NCI-H2171 (cell line): ENCODE results near the gene TMEM120A.
"Not testable (repeated sequence)": the region's sequence is repeated elsewhere in the genome, so short reads cannot be mapped to it uniquely, and the experiment has no call there.

Experiments used
- DNase-seq: peaks from one replicate; lab custom pipeline; 2025; lab: John Stamatoyannopoulos, UW

The TMEM120A gene

DNA sequence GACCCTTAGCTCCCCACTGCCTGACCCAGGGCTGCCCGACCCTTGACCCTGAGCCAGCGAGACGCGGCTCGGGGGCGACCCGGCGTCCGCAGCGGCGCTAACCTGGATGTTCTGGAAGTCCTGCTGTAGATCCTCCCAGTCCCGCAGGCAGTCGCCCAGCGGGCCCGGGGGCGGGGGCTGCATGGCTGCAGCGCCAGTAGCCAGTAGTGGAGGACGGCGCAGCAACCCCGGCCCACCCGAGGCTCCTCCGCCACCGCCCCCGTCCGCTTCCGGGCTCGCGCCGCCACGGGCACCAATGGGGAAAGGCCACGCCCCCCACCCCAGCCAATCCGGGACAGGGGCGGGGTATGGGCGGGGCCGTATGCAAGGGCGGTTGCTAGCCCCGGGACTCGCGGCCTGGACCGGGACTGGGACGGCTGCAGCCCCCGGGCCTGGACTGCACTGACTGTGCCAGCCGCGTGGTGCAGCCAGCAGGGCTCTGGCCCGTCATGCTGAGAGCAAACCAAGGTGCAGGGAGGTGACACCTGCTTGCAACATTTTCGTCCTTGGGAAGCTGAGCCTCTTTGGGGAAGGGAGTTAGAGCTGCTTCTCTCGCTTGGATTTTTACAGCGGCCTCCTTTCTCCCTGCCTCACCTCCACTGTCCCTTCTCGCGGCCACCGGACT, at the start of gene TMEM120A:
TMEM120A (minus strand) TSS at position 208 of the 664 bp plus-strand sequence; CDS start at position 183, 25 bp downstream.
- DNase-seq: peak; percentile 89

DNA sequence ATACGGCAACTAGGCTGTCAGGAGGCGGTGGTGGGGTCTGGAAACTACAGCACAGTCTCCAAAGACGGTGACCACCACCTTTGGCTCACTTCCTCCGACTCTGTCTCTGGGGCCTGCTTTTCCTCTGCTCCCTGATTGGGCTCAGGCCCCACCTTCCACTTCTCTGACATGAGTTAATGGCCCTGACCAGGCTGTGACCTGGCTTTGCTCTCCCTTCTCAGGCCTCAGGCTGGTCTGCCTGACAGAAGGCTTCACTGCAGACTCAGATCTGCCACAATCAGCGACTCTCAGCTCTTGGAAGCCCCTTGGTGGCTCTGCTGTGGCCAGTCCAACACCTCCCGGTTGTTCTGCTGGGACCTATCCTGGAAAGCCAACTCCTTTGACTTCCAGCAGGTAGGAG, 45.7 kb upstream of the TMEM120A start:
- DNase-seq: no peak

DNA sequence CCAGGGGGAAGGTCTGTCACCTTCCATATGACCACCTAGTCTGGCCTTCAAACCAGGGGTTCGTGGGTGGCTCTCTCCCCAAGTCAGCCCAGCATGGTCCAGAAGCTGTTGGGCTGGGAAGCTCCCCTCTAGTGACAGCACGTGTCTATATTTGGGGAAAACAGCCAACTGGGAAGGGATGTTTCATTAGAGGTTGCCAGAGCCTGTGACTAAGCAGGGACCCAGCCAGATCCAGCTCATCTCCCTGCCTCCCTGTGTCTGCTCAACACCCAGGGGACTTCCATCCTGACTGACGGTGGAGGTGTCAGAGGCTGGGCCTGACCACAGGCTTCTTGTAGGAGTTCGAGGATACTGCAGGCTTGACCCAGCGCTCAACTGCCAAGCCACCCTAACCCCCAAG, 42.9 kb upstream of the TMEM120A start:
- DNase-seq: no peak

DNA sequence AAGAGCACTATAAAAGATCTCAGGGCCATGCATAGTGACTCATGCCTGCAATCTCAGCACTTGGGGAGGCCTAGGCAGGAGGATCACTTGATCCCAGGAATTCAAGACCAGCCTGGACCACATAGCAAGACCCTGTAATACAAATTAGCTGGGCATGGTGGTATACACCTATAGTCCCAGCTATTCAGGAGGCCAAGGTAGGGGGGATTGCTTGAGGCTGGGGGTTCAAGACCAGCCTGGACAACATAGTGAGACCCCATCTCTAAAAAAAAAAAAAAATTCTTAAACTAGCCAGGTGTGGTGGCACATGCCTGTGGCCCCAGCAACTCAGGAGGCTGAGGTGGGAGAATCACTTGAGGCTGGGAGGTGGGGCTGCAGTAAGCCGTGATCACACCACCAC, 37.6 kb upstream of the TMEM120A start:
- DNase-seq: no peak

DNA sequence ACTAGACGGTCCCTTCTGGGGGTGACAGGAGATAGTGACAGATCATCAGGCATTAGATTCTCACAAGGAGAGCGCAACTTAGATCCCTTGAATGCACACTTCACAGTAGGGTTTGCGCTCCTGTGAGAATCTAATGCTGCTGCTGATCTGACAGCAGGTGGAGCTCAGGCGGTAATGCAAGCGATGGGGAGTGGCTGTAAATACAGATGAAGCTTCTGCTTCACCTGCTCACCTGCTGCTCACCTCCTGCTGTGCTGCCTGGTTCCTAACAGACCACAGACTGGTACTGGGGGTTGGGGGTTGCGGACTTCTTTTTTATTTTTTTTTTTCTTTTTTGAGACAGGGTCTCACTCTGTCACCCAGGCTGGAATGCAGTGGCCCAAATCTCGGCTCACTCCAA, 35.3 kb upstream of the TMEM120A start:
- not testable (repeated sequence) for DNase-seq

DNA sequence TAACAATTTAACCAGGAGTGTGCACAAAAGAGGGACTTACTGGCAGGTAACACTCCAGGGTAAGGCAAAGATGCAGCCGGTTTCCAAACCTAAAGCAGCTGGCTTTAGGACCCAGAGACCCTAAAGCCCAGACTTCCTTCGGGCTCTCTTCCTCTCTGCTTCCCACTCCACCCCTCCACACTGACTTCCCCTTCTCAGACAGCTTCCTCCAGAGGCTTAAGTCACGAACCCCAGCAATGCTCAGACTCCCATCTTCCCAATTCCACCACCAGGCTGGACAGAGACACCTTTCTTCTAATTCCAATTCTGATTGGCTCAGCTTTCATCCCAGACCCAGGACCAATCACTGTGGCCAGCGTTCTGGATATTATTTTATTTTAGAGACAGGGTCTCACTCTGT, 28.6 kb upstream of the TMEM120A start:
- no peak for DNase-seq

DNA sequence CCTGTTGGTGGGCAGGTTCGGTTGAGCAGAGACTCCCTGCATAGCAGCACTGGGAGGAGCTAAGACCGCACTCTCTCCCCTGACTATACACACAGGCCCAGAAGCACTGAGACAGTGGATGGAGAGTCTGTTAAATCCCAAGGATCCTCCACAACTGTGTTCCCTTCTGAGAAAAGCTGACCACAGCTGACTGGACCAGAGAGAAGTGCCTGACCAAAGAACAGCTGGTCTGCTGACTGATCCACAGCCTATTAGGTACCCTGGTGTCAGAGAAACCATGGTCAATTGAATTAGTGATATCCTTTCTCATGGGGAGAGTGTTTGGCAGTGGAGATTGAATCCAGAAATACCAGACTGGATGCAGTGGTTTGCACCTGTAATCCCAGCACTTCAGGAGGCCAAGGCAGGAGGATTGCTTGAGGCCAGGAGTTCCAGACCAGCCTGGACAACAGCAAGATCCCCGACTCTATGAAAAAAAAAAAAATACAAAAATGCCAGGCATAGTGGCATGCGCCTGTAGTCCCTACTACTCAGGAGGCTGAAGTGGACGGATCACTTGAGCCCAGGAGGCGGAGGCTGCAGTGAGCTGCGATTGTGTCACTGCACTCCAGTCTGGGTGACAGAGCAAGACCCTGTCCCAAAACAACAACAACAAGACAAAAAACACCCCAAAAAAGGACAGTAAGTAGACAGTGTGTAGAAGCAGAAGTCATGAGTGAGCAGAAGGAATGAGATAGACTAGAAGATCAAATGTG, 27.8 kb upstream of the TMEM120A start:
- no peak for DNase-seq

DNA sequence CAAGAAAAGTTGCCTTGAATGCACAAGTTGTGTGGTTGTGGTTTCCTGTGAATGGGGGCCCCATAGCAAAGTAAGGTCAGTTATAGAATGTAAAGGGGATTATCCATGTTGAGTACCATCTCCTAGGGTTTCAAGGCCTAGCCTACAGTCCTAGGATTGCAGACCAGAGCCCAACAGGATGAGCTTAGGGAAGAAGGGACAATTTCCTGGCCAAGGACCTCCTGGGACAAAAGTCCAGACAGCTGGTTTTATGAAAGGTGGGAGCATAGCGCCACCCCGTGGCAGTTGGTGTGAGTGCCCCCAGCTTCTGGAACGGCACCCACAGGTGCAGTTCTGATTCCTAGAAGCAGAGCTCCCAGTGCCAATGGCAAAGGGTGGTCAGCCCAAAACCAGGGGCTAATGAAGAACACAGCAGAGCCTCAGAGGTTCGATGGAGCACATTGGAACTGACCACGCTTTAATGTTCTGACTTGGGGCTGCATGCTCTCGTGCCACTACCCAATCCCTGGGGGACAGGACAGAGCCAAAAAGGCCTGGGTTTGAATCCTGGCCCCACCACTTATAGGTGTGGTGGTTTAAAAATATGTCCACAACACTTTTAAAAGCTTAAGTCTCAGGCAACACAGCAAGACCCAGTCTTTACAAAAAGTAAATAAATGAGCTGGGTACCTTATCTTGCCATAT, 25.8 kb upstream of the TMEM120A start:
- DNase-seq: peak; percentile 40

DNA sequence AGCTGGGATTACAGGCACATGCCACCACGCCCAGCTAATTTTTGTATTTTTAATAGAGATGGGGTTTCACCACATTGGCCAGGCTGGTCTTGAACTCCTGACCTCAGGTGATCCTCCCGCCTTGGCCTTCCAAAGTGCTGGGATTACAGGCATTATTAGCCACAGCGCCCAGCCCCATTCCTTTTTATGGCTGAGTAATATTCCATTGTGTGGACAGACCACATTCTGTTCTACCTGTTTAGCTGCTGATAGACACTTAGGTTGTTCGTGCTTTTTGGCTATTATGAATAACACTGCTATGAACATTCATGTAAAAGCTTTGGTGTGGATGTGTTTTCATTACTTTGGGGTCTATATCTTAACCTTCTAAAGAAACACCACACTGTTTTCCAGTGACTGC, 24.1 kb upstream of the TMEM120A start:
- not testable (repeated sequence) for DNase-seq

DNA sequence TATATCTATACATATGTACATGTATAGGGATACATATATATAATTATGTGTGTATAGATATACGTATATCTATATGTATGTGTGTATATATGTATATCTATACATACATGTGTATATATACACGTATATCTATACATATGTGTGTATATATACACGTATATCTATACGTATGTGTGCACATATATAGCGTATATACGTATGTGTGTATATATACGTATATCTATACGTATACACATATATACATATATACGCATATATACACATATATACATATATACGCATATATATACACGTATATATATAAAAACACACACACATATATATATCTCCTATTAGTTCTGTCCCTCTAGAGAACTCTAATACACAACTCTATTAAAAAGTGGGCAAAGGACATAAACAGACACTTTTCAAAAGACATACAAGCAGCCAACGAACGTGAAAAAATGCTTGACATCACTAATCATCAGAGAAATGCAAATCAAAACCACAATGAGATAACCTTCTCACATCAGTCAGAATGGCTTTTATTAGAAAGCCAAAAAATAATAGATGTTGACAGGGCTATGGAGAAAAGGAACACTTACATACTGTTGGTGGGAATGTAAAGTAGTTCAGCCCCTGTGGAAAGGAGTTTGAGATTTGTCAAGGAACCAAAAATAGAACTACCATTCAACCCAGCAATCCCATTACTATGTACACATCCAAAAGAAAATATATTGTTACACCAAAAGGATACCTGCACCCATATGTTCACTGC, 22.0 kb upstream of the TMEM120A start:
- no peak for DNase-seq

DNA sequence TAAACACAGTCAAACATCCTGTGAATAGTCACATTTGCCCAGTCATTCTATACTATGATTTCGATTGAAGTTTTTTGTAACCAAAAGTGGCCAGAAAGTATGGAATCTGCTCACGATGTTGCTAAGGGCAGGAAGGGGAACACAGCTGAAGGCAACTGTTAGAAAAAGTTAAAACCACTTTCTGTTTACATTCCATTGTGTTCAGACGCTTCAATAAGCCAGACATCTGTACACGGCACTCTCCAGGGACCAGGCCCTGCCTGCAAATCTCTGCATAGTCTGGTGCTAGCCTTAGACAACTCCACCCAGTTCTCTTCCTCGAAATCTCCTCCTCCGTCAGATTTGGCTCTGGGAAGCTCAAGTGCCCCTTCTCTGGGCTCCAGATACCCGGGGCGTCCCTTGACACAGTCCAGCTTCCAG, 17.1 kb upstream of the TMEM120A start:
- peak; percentile 54 for DNase-seq

DNA sequence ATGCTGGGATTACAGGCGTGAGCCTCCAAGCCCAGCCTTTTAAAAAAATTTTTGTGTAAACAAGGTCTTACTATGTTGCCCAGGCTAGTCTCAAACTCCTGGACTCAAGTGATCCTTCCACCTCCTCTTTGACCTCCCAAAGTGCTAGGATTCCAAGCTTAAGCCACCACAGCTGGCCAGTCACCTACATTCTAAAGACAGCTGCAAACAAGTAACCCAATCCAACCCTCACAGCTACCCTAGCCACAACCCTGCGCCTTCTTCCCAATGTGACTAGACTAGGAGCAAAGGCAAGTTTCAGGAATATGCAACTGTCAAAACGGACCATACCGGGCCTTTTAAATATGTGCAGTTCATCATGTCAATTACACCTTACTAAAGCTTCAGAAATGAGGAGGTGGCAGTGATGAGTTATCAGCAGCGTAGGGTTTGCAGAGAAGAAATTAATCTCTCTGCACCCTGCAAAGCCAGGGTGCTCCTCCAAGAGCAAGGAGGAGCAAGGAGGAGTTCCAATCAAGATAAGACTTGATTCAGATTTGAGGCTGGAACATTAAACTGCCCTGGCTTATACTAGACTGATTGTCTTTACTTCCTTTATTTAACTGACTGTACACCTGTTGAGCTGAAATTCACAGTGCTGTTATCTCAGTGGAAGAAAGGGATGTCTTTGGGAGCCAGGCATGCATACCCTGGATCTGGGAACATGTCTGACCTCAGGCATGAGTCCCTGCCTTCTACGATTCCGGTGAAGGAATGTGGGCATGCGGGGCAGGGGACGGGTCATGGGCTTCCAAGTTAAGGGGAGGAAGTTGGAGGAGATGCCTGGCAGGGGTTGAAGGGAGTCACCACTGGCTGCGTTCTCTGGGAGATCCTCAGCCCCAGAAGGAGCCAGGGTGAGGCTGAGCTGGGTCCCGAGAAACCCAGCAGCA, 15.5 kb upstream of the TMEM120A start:
- no peak for DNase-seq

DNA sequence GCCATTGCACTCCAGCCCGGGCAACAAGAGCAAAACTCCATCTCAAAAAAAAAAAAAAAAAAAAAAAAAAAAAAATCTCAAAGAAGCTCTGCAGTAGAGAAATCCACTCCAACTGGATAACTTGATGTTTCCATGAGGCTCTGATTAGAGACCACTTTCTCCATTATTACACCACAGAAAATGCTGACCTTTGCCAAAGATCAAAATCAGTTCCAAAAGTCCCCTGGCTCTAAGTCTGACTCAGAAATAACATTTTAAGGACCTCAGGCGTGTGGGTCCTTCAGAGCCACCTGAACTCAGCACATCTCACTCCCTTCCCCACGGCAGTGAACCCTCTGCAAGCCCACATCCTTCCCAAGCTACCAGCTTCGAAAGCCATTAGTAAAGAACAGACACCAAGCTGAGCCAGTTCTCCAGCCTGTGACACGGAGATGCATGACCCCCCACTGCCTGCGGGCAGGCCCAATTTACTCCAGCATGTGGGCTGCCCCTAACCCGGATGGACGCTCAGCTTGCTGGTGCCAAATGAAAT, 13.8 kb upstream of the TMEM120A start:
- DNase-seq: no peak

DNA sequence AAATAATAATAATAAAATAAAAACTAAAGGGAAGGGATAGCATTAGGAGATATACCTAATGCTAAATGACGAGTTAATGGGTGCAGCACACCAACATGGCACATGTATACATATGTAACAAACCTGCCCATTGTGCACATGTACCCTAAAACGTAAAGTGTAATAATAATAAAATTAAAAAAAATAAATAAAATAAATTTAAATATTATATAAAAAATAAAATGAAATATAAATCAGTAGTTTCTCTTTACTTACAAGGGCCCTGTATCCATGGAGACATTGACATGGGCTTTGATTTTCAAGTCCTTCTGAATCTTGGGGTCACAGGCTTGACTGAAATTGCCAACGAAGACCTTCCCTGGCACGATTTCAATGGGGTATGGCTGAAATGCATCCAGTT, 10.6 kb upstream of the TMEM120A start:
- not testable (repeated sequence) for DNase-seq

DNA sequence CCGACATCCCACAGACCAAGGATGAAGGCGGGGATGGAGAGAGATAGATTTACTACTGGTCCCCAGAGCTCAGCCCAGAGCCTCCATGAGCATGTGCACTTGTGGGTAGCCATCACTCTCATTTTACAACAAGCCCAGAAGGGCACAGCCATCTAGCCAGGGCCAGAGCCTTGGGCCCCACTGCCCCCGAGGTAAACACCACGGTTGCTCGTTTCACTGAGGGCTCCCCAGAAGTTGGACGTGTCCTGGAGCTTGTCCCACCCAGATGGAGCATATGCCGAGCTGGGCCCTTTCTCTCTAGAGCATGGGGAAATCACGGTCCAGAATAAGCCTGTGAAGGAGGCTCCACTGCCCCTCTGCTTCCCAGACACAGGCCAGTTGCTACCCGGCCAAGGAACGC, 9.0 kb upstream of the TMEM120A start:
- no peak for DNase-seq

DNA sequence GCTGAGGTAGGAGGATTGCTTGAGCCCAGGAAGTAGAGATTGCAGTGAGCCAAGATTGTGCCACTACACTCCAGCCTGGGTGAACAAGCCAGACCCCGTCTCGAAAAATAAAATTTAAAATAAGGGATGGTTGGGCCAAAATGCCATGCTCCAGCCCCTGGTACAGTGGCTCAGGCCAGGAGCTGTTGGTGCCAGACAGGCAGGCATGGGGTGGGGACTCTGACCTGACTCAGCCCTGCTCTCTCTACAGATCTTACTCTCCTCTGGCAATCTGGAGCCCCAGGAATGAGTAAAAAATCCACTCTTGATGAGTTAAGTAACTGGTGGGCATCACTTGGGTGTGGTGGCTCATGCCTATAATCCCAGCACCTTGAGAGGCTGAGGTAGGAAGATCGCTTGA, 8.4 kb upstream of the TMEM120A start:
- DNase-seq: no peak

DNA sequence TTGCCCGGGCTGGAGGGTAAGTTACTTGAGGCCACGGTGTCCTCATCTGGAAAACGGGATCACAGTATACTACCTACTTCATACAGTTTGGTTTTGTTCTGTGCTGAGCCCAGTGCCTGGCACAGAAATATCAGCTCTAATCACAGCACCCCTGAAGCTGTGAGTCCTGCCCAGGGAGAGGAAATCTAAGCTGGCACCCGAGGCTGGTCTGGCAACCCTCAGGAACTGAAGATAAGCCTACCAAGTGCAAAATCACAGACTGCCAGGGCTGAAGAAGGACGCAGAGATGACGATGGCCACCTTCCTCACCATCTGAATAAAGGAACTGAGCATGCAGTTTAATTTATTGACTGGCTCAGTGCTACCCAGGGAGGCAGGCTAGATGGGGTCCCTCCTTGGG, 7.7 kb upstream of the TMEM120A start:
- DNase-seq: no peak

DNA sequence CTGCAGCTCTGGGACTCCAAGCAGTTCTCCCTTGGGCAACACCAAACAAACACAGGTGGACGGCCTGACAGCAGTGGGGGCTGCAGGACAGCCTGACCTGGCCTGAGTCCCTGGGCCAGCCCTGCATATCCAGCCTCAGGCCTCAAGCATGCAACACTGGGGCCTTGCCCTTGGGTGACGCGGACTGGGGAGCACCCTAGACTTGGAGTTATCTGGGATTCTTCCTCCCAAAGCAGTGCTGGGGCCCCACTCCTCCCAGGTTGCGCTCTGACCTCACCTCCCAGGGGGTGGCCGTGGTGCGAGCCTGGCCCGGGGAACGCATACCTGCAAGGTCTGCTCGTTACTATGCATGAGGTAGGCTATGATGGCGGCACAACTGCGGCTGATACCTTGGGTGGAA, 6.2 kb upstream of the TMEM120A start:
- DNase-seq: no peak

DNA sequence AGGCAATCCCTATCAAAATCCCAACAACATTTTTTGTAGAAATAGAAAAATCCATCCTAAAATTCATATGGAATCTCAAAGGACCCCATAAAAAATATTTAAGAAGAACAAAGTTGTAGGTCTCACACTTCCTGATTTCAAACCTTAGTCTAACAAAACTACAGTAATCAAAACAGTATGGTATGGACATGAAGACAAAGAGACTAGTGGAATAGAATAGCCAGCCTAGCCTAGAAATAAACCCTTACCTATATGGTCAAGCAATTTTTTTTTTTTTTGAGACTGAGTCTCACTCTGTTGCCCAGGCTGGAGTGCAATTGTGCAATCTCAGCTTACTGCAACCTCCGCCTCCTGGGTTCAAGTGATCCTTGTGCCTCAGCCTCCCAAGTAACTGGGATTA, 3.6 kb upstream of the TMEM120A start:
- DNase-seq: no peak

DNA sequence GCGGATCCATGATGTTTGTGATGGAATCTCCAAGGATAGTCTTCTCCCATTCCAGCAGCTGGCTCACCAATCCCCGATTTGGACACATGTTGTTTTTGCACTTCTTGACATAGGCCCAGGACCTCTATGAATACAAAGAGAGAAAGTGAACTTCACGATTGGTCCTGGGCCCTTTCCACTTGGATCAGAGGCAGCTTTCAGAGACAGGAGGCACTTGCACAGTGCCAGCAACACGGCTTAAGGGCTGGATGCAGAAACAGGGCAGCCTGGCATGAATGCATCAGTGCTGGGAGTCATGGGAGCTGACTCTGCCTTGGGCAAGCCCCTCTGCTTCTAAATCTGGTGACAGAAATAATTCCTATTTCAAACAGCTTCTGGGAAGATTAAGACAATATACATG, 2.1 kb upstream of the TMEM120A start:
- no peak for DNase-seq

DNA sequence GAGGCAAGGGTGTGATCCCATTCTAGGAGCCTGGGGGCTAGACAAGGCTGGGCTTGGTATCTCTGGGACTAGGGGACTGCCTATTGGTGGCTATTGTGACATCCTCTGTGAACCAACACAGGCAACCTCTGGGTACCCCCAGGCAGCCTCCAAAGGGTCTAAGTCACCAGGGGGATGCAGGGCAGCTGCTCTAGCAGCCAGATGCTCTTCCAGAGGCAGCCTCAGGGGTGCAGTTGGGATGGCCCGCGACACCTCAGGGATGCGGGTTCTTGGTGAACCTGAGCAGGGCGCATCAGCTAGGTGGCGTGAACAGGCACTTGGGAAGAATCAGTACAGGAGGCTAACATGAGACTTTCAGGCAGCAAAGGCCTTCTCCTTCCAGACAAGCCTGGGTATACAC, 1.6 kb upstream of the TMEM120A start:
- no peak for DNase-seq
